GM19395 (cell line): ENCODE measurements around the gene PHLDB3.
"Not testable (repeated sequence)": the region's sequence is repeated elsewhere in the genome, so short reads cannot be mapped to it uniquely, and the experiment has no call there.

Experiments used
- ATAC-seq: cut with Tn5 transposase; IDR thresholded peaks from one replicate; pipeline ENCODE4 v1.9.1; 2021; ENCODE audit warnings: mild to moderate bottlenecking, moderate library complexity; ENCODE audit not compliant: unreplicated experiment

PHLDB3 gene

DNA sequence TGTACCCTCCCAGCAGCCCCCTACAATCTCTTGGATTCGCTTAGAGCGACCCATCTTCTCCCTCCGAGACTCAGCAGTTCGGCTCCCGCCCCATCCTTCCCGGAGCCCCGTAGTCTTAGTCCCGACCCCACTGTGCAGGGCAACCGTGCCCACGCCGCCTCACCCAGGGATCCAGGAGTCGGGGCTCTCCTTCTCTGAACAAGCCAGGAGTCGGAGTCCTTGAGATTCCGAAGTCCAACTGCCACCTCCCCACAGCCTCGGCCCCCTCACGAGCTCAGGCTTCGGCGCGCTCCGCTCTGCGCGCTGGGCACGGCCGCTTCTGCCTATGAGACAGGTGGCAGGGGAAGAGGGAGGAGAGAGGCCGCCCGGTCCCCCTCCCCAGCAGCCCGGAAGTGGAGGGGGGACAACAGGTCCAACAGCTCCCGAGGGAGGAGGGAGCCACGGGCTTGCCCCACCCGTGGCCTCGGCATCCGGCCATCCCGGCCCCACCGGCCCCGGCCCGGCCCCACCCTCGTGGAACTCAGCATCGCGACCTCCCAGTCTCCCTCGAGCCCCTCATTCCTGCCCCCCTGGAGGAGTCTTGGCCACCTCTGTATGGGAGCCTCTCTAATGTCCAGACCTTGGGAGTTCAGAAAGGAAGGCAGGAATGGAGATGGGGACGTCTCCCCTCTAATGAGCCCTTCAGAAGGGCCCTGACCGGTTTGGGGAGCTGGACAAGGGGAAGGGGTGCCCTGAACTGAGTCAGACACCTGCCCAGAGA, at the start of gene PHLDB3:
Gene PHLDB3, minus strand, starts transcription at position 321 of the 760 bp plus-strand sequence. CDS start 628 bp downstream, outside the sequence.
- ATAC-seq = peak; percentile 37

DNA sequence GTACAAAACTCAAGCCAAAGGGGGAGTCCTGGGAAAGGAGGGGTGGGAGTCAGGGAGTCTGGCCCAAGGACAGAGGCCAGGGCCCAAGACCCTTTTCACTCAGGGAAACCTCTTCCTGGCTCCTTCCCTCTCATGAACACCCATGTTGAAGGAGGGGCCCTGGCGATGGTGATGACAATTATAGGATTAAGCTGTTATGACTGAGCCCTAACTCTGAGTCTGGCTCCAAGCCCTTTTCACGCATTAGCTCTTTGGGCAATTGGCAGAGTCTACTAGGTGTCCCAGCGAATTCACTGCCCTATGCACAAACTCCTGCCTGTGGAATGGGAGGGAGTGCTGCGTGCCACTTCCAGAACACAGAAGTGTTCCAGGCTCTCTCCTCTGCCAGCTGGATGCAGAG, 49.1 kb upstream of the PHLDB3 start:
- ATAC-seq = no peak

DNA sequence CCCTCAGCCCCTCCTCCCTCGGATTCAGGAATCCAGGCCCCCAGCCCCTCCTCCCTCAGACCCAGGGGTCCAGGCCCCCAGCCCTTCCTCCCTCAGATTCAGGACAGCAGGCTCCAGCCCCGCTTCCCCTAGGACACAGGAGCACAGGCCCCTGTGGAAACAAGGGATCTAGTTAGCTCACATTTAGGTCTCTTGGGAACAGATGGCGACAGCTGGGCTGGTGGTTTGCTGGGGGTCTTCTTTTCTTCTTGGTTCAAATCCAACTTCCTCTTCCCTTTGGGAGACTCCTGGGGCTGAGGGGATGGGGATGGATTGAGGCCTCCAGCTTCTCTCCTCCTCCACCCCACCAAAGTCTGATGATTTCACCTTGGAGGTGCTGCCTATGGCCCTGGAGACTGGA, 48.1 kb upstream of the PHLDB3 start:
- no peak for ATAC-seq

DNA sequence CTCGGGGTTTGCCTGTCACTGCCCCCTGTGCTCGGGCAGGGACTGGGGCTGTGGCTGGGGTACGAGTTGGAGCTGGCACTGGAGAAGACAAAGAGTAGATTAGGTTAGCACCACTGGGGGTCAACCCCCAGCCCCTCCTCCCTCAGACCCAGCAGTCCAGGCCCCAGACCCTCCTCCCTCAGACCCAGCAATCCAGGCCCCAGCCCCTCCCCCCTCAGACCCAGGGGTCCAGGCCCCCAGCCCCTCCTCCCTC, 47.6 kb upstream of the PHLDB3 start:
- ATAC-seq = no peak

DNA sequence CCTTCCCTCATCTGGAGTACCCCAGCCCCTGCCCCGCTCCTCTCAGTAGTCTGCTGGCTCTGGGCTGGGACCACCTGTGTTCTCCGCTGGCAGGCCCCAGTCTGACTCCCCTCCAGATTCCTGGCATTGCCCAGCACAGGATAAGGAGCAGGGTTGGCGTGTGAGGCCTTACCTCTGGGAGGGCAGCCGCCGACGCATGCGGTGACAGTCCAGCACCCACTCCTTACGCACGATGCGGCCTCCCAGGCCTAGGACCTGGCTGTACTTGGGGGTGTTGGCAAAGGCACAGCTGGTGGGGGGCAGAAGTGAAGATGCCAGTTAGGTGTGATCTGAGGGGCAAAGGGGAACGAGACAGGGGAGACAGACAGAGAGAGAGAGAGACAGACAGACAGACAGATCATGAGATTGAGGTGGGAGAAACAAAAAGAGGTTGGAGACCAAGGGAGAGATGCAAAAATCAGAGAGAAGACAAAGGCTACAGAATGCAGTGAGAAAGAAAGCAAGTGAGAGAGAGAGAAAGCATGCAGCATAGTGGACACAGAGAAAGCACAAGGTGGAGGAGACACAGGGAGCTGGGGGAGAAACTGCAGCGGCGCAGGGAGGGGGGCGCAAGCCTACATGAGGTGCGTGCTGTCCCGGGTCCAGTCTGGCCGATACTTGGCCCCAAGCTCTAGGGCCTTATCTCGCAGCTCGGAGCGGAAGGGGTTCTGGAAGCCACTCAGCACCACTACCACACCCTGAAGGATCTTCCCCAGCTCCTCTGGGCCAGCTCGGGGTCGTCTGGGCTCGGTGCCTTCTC, 47.1 kb upstream of the PHLDB3 start:
- ATAC-seq = no peak

DNA sequence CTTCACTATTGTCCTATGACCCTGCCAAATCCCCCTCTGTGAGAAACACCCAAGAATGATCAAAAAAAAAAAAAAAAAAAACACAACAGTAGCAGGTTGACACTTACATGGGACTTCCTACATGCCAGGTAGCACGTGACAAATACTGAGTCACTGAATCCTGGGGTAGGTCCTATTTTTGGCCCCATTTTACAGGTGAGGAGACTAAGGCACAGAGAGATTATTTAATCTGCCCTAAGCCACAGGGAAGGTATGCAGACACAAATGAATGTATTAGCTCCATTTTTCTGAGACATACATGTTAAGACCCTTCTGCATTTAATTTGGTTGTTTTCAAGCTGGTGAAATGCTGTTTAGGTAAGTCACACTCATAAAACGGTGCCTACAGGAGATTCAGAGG, 44.2 kb upstream of the PHLDB3 start:
- no peak for ATAC-seq

DNA sequence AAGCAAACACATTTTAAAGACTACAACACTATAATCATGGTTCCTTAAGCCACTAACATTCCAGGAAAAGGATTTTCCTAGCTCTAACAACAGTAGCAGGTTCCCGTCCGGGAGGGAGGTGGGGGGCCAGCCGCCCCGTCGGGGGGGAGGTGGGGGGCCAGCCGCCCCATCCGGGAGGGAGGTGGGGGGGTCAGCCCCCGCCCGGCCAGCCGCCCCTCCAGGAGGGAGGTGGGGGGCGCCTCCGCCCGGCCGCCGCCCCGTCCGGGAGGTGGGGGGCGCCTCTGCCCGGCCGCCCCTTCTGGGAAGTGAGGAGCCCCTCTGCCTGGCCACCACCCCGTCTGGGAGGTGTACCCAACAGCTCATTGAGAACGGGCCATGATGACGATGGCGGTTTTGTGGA, 43.4 kb upstream of the PHLDB3 start:
- ATAC-seq = not testable (repeated sequence)

DNA sequence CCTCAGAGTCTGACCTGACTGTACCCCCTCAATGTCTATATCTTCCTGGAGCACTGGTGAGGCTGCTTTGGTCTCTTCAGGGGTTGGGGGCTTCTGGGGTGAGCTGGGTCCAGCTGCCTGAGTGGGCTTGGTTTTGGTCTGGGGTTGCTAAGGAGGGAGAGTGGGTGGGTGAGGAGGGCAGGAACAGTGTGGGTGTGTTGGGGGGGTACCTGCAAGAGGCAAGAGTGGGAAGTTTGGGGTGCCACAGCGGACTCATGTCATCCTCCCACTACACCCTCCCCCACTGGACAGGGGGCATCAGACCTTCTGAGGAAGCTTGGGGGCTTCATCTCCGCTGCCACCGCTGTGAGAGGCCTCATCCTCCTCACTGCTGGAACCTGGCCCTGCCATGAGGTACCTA, 42.0 kb upstream of the PHLDB3 start:
- ATAC-seq = no peak

DNA sequence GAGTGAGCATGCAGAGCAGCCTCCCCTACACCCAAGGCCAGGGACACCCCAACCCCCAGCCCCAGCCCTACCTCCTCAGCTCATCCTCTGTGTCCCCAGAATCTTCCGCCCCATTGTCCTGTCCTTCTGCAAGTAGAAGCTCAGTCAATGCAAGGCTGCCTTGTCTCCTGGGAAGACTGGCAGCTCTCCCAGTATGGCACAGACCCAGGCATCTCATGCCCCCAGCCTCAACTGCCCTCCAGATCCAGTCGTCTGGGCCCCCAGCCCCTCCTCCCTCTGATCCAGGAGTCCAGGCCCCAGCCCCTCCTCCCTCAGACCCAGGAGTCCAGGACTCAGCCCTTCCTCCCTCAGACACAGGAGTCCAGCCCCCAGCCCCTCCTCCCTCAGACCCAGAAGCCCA, 41.4 kb upstream of the PHLDB3 start:
- no peak for ATAC-seq

DNA sequence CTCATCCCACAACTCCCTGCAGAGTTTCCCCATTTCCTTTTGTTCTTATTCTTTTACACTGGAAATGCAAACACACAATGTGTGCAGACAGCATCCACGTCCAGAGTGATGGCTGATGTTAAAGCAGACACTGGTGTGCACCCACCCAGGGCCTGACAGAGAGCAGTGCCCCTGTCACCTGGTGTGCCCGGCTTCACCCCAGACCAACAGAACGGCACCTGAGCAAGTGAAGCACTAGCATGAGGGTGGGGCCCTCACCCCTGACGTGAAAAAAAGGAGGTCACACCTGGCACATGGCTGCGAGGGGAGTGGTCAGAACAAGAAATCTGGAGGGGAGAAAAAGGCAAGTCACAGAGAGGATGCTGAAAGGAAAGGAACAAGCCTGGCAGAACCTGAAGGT, 40.7 kb upstream of the PHLDB3 start:
- no peak for ATAC-seq

DNA sequence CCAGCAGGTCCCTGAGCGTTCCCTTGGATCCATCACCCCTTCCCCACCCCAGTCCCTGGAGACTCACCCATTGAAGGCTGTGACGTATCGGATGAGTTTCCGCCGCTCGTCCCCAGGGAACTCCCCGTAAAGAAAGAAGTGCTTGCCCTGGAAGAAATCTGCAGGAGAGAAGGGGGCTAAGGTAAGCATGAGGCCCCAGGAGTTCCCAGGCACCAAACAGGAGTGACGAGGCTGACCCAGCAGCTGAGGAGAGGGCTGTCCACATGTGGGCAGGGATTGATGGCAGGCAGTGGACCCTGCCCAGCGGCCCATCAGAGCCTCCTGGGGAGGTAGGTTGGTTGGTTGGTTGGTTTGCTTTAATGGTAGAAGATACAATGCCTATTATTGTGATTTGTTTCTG, 39.5 kb upstream of the PHLDB3 start:
- ATAC-seq = no peak

DNA sequence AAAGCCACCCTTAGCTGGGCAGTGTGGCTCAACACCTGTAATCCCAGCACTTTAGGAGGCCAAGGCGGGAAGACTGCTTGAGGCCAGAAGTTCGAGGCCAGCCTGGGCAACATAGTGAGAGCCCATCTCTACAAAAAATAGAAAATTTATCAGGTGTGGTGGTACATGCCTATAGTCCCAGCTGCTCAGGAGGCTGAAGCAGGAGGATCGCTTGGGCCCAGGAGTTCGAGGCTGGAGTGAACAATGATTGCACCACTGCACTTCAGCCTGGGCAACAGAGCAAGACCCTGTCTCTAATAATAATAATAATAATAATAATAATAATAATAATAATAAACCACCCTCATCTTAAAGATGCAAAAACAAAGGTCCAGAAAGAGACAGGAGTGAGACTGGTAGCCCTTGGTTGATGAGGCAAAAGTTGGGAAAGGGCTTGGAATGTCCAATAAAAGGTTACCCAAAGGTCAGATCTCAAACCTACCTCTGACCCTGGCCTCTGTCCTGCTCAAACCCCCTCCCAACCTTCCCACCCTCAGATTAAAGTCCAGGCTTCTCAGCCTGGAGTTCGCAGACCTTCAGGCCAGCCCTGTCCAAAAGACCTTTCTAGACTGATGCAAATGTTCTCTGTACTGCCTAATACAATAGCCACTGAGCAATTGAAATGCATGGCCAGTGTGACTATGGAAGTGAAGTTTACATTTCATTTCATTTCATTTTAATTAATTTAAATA, 37.5 kb upstream of the PHLDB3 start:
- ATAC-seq = no peak

DNA sequence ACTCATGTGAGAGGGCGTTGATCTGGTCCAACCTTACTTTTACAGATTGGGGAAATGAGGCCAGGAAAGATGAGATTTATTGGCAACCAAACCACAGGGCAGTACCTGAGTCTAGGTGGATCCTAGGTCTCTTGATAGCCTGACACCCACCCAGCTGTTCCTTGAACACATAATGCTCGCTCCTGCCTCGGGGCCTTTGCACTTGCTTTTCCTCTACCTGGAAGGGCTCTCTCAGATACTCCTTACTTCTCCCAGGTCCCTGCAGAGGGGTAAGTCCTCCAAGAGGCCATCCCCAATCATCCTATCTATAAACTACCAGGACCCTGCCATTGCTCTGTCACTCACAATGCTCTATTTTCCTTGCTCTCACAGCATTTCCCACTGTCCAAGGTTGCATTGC, 35.8 kb upstream of the PHLDB3 start:
- ATAC-seq = no peak

DNA sequence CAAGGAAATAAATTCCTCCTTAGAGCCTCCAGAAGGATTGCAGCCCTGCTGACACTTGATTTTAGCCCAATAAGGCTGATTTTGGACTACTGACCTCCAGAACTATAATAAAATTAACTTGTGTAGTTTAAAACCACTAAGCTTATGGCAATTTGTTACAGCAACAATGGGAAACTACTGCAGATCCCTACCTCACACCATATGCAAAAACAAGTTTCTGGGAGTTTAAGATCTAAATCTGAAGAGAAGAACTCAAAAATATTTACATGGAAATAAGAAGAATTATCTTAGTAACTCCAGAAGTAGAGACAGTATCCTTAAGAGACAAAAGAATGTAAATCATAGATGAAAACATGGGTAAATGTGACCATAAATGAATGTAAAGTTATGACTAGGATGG, 34.4 kb upstream of the PHLDB3 start:
- no peak for ATAC-seq

DNA sequence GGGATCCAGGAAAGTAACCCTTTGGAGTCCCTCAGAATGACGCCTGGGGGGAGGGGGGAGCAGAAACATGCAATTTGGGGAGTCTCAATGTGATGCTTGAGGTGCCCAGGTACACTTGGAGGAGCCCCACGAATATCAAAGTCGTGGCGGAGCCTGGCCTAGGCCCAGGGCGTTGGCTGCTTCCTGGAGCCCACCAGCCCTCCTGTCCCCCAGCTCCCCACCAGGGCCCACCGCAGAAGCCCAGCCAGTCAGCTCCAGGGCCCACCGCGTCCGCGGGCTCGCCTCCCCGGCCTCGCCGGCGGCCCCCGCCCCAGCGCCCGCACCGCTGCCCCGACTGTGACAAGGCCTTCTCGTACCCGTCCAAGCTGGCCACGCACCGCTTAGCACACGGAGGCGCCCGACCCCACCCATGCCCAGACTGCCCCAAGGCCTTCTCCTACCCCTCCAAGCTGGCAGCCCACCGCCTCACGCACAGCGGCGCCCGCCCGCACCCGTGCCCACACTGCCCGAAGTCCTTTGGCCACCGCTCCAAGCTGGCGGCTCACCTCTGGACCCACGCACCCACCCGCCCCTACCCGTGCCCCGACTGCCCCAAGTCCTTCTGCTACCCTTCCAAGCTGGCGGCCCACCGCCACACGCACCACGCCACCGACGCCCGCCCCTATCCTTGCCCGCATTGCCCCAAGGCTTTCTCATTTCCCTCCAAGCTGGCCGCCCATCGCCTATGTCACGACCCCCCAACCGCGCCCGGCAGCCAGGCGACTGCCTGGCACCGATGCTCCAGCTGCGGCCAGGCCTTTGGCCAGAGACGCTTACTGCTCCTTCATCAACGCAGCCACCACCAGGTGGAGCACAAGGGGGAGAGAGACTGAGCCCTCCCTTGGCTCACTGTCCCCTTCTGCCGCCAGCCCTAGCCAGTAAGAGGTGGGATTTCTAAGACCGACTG, 30.5 kb upstream of the PHLDB3 start:
- ATAC-seq = no peak

DNA sequence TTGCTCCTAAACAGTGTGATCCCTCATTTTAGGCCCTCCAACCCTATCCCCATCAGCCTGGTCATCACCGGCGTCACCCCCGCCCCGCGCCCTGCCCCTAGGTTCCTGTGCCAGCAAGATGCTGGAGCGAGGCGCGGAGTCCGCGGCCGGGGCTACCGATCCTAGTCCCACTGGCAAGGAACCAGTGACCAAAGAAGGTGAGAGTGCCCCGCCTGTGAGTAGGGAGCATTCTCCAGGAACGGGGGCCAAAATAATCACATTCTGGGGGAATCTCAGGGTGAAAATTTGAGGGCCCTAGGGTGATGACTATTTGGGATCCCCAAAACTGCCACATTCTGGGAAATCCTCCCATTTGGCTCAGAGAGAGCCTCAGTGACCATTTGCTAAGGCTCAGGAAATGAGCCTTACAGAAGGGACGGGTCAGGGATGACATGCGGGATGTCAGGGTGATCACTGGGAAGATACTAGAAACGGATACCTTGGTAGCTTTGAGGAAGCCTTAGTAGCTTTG, 29.8 kb upstream of the PHLDB3 start:
- no peak for ATAC-seq

DNA sequence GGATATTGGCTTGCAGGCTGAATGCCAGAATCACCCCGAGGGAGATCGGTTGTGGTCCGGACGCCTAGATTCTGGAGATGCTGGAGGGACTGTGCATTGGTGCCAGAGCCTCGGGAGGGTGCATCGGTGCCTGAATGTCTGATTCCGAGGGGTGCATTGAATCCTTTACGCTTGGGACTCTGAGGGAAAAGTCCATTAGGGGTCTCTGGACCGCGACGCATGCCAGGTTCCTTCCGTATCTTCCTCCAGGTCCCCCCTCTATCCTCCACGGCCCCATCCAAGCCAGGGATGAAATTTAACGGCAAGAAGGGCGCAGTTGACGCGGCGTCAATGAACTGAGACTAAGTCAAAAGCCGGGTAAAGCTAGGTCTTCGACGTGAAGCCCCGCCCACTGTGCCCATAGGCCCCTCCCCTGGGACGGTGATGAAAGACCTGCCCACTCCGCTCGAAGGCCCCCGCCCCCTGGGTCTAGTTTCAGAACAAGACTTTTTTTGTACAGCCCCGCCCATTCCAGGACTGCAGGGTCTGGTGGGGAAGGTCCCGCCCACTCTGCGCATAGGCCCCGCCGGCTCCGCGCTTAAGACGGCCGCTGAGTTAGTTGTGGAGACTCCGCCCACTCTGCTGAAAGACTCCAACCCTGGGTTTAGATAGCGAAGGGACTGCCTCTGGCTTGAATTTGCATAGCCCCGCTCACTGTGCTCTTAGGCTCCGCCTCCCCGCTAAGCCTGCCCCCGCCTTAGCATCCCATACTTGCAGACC, 29.2 kb upstream of the PHLDB3 start:
- ATAC-seq = peak; percentile 65

DNA sequence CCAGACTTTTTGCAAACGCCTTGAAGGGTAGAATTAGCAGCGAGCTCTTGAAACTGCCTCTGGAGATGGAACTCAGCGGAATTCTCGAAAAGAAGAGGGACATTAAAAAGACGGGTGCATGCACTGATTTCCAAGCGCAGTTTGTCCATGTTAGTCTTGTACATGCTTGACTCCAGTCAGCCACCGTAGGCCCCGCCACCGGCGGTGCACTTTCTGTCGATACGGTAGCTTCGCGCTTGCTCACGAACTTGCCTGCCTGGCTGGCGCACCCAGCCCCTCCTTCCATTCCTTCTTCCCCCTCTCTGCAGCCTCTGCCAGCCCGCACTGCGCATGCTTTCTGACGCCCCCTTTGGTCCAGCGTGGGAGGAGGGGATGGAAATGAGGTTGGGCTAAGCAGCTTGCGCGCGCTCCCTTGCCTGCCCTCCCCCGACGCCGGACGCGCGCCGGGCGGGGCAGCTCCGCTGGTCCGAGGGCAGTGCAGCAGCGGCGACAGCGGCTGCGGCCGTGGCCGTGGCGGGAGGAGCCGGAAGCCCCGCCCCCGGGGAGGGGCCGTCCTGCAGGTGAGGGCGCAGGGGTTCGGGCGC, 28.5 kb upstream of the PHLDB3 start, which contains the start of gene ZNF575:
Gene ZNF575, plus strand, starts transcription at position 227 of the 584 bp plus-strand sequence. CDS start 1,235 bp downstream, outside the sequence.
- peak; percentile 59 for ATAC-seq

DNA sequence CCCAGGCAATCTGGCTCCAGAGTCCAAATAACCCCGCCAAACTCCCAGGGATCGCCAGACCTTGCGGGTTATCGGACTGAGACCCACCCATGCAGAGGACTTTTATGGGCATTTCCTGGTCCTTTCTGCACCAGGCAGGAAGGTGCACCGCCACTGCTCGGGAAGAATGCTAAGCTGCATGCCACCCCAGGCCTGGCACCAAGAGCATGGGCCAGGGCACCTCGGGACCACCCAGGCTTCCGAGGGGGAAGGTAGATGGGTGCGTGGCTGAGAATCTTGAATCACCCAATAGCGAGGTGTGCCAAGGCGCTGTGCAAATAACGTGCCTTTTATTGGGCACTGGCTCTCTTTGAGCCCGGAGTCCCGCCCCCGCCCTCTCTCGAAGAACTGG, 28.0 kb upstream of the PHLDB3 start:
- ATAC-seq = no peak
